Activated B cell treated with CpG ODN at 0.5 μM for 24 hours (primary cell): Measurements from ENCODE around the gene SCUBE1. TPM values are rescaled to one million over a fixed set of nuclear protein-coding genes. Genes with fewer than 3 reads are reported as not detected.

Source experiments
- ATAC-seq: fragments of 200-7000 bp; cut with Tn5 transposase; one replicate; pipeline ENCODE4 v1.10.0; 2021; ENCODE audit warnings: low read depth, mild to moderate bottlenecking, moderate library complexity
- CTCF ChIA-PET: fragments of 350-600 bp; sonication (Branson Sonifier 250); formaldehyde crosslinking; loops from one replicate; lab custom pipeline; 2021; ENCODE audit warnings: antibody characterized with exemption; lab: Charles Lee
- POLR2A ChIA-PET: fragments of 350-600 bp; sonication (Branson Sonifier 250); formaldehyde crosslinking; loops from one replicate; lab custom pipeline; 2021; ENCODE audit warnings: antibody characterized with exemption; lab: Charles Lee
- DNase-seq: peaks from one replicate; pipeline ENCODE4 v3.0.0; 2022
- H3K27ac Mint-ChIP-seq: one replicate; pipeline ENCODE4 v1.8.0; 2020; ENCODE audit warnings: mixed read lengths
- H3K27me3 Mint-ChIP-seq: one replicate; pipeline ENCODE4 v1.8.0; 2021; ENCODE audit warnings: mixed read lengths
- H3K36me3 Mint-ChIP-seq: one replicate; pipeline ENCODE4 v1.8.0; 2021; ENCODE audit warnings: low read depth, mixed read lengths
- H3K4me1 Mint-ChIP-seq: one replicate; pipeline ENCODE4 v1.8.0; 2021; ENCODE audit warnings: mixed read lengths
- H3K4me3 Mint-ChIP-seq: one replicate; pipeline ENCODE4 v1.8.0; 2020; ENCODE audit warnings: mild to moderate bottlenecking, mixed read lengths
- H3K9me3 Mint-ChIP-seq: one replicate; pipeline ENCODE4 v1.8.0; 2020; ENCODE audit warnings: mixed read lengths
- intact Hi-C: fragments of 100-400 bp; cut with micrococcal nuclease; formaldehyde crosslinking; loops from one replicate; pipeline ENCODE4 v1.15.1; 2024
- total RNA-seq: library from RNA; stranded (reverse); gene quantifications from 2 replicates; pipeline ENCODE4 v1.2.3, GENCODE V29; 2022
- TF ChIP-seq, protein P1 (sequence below): fragments of 200-600 bp; IDR thresholded peaks from one replicate; pipeline ENCODE4 v1.8.0; 2022; ENCODE audit warnings: antibody characterized with exemption, mild to moderate bottlenecking

SCUBE1 gene
- total RNA-seq, 1 donor from 2014 or later, result not detected

DNA sequence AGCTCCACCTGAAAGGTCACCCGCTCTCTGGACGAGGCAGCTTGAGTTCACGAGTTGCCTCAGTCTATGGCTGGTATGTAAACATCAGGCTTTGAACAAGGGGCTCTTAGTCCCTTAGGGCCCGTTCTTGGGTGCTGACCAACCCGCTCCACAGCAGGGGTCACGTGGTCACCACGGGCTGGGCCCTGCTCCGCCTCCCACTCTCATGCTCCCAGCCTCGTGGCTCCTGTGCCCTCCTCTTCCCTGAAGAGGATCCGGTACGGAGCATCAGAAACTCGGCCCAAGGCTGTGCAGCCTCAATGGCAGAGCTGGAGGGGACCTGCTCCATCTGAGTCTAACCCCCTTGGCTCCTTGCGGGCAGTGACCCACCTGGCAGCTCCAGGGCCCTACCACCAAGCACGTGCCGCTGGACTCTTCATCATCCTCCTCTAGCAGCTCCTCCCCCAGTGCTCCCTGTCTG lies 102.0 kb downstream of the SCUBE1 start:
- no peak overlapping the region for H3K27ac Mint-ChIP-seq
- ChIA-PET CTCF (no interaction called here), POLR2A (no interaction called here)
- ATAC-seq (no peak), DNase-seq (no peak)
- TF ChIP-seq, protein P1, sequence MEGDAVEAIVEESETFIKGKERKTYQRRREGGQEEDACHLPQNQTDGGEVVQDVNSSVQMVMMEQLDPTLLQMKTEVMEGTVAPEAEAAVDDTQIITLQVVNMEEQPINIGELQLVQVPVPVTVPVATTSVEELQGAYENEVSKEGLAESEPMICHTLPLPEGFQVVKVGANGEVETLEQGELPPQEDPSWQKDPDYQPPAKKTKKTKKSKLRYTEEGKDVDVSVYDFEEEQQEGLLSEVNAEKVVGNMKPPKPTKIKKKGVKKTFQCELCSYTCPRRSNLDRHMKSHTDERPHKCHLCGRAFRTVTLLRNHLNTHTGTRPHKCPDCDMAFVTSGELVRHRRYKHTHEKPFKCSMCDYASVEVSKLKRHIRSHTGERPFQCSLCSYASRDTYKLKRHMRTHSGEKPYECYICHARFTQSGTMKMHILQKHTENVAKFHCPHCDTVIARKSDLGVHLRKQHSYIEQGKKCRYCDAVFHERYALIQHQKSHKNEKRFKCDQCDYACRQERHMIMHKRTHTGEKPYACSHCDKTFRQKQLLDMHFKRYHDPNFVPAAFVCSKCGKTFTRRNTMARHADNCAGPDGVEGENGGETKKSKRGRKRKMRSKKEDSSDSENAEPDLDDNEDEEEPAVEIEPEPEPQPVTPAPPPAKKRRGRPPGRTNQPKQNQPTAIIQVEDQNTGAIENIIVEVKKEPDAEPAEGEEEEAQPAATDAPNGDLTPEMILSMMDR, result no peak
- intact Hi-C loops, result no loop called here
- no peak overlapping the region for H3K4me3 Mint-ChIP-seq
- no peaks in the 10 kb centered on the region for H3K9me3 Mint-ChIP-seq
- H3K27me3 Mint-ChIP-seq, result peaks cover 3% of the 10 kb centered on the region
- no peaks in the 10 kb centered on the region for H3K36me3 Mint-ChIP-seq
- no peaks in the 10 kb centered on the region for H3K4me1 Mint-ChIP-seq

DNA sequence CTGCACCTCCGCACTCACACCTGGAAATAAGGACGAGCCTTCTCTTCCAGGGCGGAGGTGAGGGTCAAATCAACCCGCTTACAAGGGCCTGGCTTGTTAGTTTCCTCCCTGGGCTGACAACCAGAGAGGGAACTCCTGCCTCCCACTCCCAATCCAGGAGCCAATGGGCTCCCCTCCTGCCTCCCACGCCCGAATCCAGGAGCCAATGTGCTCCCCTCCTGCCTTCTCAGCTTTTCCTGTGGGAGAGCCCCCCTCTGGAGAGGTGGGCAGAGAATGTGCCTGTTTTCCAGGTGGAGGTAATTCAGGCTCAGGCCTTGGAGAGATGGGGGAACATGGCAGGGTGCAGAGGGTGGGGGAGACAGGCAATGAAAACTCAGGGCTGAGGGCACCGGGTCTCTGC lies 102.6 kb downstream of the SCUBE1 start:
- POLR2A ChIA-PET, result no interaction called here
- no peak overlapping the region for H3K4me3 Mint-ChIP-seq
- H3K27ac Mint-ChIP-seq, result no peak overlapping the region
- TF ChIP-seq, protein P1, result no peak
- intact Hi-C loops, result no loop called here
- H3K27me3 Mint-ChIP-seq, result peaks cover 3% of the 10 kb centered on the region
- H3K9me3 Mint-ChIP-seq, result no peaks in the 10 kb centered on the region
- no peaks in the 10 kb centered on the region for H3K4me1 Mint-ChIP-seq
- CTCF ChIA-PET, result no interaction called here
- ATAC-seq, result no peak
- no peak for DNase-seq
- H3K36me3 Mint-ChIP-seq, result no peaks in the 10 kb centered on the region

DNA sequence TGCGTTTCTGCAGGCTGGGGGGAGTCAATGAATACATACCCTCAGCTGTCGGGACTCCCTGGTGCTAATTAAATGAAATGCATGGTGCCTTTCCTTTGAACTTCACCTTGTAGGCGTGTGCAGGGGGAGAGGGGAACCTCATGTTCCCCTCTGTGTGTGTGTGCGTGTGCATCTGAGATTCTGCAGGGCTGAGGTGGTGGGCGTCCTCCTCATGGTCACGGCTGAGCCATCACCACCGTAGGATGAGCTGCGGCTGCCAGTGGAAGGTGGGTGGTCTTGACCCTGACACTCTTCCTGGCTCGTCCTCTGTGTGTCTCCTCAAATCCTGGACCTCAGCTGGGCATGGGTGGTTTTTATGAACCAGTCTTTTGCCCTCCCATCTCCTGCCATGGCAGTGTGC lies 103.2 kb downstream of the SCUBE1 start:
- no peak for ATAC-seq
- no peak overlapping the region for H3K27ac Mint-ChIP-seq
- no peak overlapping the region for H3K4me3 Mint-ChIP-seq
- no peaks in the 10 kb centered on the region for H3K36me3 Mint-ChIP-seq
- intact Hi-C loops, result no loop called here
- H3K4me1 Mint-ChIP-seq, result no peaks in the 10 kb centered on the region
- no peaks in the 10 kb centered on the region for H3K9me3 Mint-ChIP-seq
- TF ChIP-seq, protein P1, result no peak
- no peak for DNase-seq
- POLR2A ChIA-PET, result no interaction called here
- CTCF ChIA-PET, result no interaction called here
- H3K27me3 Mint-ChIP-seq, result peaks cover 3% of the 10 kb centered on the region

DNA sequence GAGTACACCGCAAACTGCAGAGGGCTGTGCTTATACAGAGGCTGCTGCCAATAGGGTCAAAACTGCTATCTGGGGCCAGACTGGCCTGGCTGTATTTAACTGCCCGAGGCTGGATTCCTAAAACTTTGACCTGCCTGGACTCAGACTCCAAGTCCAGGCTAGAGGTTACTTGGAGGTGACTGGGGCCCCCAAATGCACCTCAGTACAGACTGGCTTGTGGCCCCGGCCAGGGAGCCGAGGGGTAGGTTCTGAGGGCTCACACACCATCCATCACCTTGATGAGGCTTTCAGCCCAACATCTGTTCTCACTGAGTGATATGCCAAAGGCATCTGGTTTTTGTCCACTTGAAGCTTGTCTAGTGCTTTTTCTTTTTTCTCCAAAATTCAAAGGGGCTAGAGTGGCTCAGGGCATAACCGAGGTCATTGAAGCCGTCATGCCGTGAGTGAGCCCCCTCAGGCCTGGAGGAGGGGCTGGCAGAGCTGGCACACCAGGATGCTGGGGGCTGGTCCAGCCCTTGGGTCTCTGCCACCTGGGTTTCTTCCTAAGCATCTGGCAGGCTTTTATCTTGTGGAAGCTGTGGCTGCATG lies 103.9 kb downstream of the SCUBE1 start:
- TF ChIP-seq, protein P1, result no peak
- DNase-seq, result no peak
- no peak overlapping the region for H3K27ac Mint-ChIP-seq
- CTCF ChIA-PET, result no interaction called here
- no peak for ATAC-seq
- intact Hi-C loops, result no loop called here
- no peaks in the 10 kb centered on the region for H3K4me1 Mint-ChIP-seq
- no peak overlapping the region for H3K4me3 Mint-ChIP-seq
- POLR2A ChIA-PET, result no interaction called here
- H3K27me3 Mint-ChIP-seq, result peaks cover 3% of the 10 kb centered on the region
- no peaks in the 10 kb centered on the region for H3K9me3 Mint-ChIP-seq
- no peaks in the 10 kb centered on the region for H3K36me3 Mint-ChIP-seq

DNA sequence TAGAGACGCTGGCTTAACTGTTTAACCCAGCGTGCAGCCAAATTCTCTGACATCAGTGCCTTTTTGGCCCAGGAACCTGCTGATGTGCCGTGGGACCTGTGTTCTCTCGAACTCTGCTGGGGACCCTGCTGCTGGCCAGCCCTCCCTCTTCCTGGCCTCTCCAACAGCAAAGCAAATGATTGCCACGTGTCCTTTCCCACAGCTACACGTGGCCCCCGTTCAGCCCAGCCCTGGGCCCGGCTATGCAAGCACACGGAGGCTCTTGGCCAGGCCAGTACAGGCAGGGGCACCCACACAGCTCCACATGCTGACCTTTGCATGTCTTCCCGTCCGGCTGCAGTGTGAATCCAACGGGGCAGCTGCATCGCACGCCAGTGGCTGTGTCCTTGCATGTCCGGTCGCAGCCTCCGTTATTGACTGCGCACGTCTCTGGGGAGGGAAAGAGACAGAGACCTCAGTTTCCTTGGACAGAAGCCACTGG lies 104.6 kb downstream of the SCUBE1 start:
- Mint-ChIP-seq H3K27me3 (peaks cover 3% of the 10 kb centered on the region), H3K4me1 (no peaks in the 10 kb centered on the region), H3K36me3 (no peaks in the 10 kb centered on the region), H3K27ac (no peak overlapping the region), H3K4me3 (no peak overlapping the region), H3K9me3 (no peaks in the 10 kb centered on the region)
- ChIA-PET CTCF (no interaction called here), POLR2A (no interaction called here)
- intact Hi-C loops, result no loop called here
- ATAC-seq (no peak), DNase-seq (no peak)
- TF ChIP-seq, protein P1, result no peak
